ENCODE results near the gene SLC25A28.

SLC25A28 gene

GRCh38 chr10:99612167-99612831 lies 7.9 kb downstream of the SLC25A28 start:
- TF ChIP-seq CTCF (IDR thresholded peaks at IDR 0.05): peak; percentile 71
- H3K4me3 ChIP-seq (ENCODE audit: low read depth in 1 of 2, low read length in 1 of 2): no peak overlapping the region
- H3K36me3 ChIP-seq: peaks cover 38% of the 10 kb centered on the region
- H3K27me3 ChIP-seq: no peaks in the 10 kb centered on the region
- peaks cover 30 to 40% of the 10 kb centered on the region in 2 experiments for H3K4me1 ChIP-seq (ENCODE audit: control insufficient read depth in 1 of 2, insufficient read depth in 1 of 2, low read depth in 1 of 2, low read length in 1 of 2)
- no peaks in the 10 kb centered on the region for H3K9me3 ChIP-seq
- peak overlapping the region; percentile 44 for H3K27ac ChIP-seq

GRCh38 chr10:99611326-99611725 lies 8.9 kb downstream of the SLC25A28 start:
- H3K27me3 ChIP-seq: no peaks in the 10 kb centered on the region
- peak overlapping the region; percentile 44 for H3K27ac ChIP-seq
- H3K36me3 ChIP-seq: peaks cover 38% of the 10 kb centered on the region
- no peaks in the 10 kb centered on the region for H3K9me3 ChIP-seq
- H3K4me1 ChIP-seq (ENCODE audit: control insufficient read depth in 1 of 2, insufficient read depth in 1 of 2, low read depth in 1 of 2, low read length in 1 of 2): peaks cover 26 to 32% of the 10 kb centered on the region in 2 experiments
- H3K4me3 ChIP-seq (ENCODE audit: low read depth in 1 of 2, low read length in 1 of 2): no peak overlapping the region
- no peak for TF ChIP-seq CTCF (IDR thresholded peaks at IDR 0.05)

- Histone ChIP-seq H3K36me3 (peaks cover 38% of the 10 kb centered on the region), H3K27ac (no peak overlapping the region)
- TF ChIP-seq CTCF (IDR thresholded peaks at IDR 0.05): no peak
Observed at GRCh38 chr10:99610221-99610620, 10.0 kb downstream of the SLC25A28 start.

GRCh38 chr10:99609186-99609585 lies 11.1 kb downstream of the SLC25A28 start:
- Histone ChIP-seq H3K9me3 (no peaks in the 10 kb centered on the region), H3K36me3 (peaks cover 38% of the 10 kb centered on the region), H3K27me3 (no peaks in the 10 kb centered on the region), H3K4me3 (ENCODE audit: low read depth in 1 of 2, low read length in 1 of 2) (no peak overlapping the region), H3K27ac (no peak overlapping the region), H3K4me1 (ENCODE audit: control insufficient read depth in 1 of 2, insufficient read depth in 1 of 2, low read depth in 1 of 2, low read length in 1 of 2) (peaks cover 26 to 31% of the 10 kb centered on the region in 2 experiments)
- TF ChIP-seq CTCF (IDR thresholded peaks at IDR 0.05): no peak

More at GRCh38 chr10:99610221-99610620, 10.0 kb downstream of the SLC25A28 start:
- Histone ChIP-seq H3K9me3 (no peaks in the 10 kb centered on the region), H3K4me3 (ENCODE audit: low read depth in 1 of 2, low read length in 1 of 2) (no peak overlapping the region), H3K27me3 (no peaks in the 10 kb centered on the region), H3K4me1 (ENCODE audit: control insufficient read depth in 1 of 2, insufficient read depth in 1 of 2, low read depth in 1 of 2, low read length in 1 of 2) (peaks cover 26 to 32% of the 10 kb centered on the region in 2 experiments)

GRCh38 chr10:99605351-99605750 lies 14.9 kb downstream of the SLC25A28 start:
- no peak for TF ChIP-seq CTCF (IDR thresholded peaks at IDR 0.05)
- no peak overlapping the region for H3K27ac ChIP-seq
- H3K36me3 ChIP-seq: peaks cover 17% of the 10 kb centered on the region
- H3K27me3 ChIP-seq: no peaks in the 10 kb centered on the region
- H3K4me3 ChIP-seq (ENCODE audit: low read depth in 1 of 2, low read length in 1 of 2): no peak overlapping the region
- no peaks in the 10 kb centered on the region for H3K9me3 ChIP-seq
- no peaks in the 10 kb centered on the region for H3K4me1 ChIP-seq (ENCODE audit: control insufficient read depth in 1 of 2, insufficient read depth in 1 of 2, low read depth in 1 of 2, low read length in 1 of 2)
